Measurements from ENCODE around the gene JAKMIP2. TPM values are rescaled to one million over a fixed set of nuclear protein-coding genes. Genes with fewer than 3 reads are reported as not detected.

JAKMIP2 gene
- total and polyA plus RNA-seq, 10 donors = 0.09 to 2.4 (median 1.5) TPM

DNA sequence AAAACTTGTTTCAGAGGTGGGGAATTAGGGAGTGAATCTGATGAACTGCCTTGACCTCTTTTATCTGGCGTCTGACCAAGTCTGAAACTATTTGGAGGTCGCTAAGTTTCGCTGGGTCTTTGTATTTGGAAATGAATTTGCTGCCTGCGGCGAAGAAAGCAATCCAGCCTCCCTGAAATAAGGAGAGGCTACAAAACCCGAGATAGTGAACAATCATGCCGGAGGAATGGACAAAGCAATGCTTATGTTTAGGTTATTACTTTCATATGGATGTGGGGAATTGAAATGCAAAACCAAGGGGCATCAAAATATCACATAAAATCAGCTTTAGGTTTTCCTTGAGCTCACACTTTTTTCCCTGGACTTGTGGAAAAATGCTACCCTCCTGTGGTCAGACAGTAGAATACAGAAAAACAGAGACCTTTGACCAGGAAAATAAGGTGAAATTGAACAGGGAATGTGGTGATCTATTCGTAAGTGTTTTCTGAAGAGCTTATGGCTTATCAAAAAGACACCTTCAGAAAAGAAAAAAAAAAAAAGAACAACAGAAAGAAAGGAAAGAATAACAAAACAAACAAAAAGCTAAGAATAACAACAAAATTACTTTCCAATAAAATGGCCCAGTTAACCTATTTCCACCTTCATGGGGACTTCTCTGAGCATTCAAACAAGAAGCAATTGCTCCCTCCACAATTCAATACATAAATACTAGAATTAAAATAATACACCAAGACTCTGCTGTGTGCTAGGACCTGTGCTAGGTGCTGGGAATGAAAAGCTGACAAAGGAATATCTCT, 204.1 kb downstream of the JAKMIP2 start:
- DNase-seq = no peak
- no peak overlapping the region for H3K27ac ChIP-seq
- peaks cover 0 to 10% (median 0%) of the 10 kb centered on the region in 7 donors for H3K27me3 ChIP-seq (replicated peaks in 1 of 7)
- H3K36me3 ChIP-seq = no peaks in the 10 kb centered on the region
- peak overlapping the region in 1 of 8 donors; percentile 11 for H3K4me3 ChIP-seq
- H3K4me1 ChIP-seq = no peaks in the 10 kb centered on the region
- peaks cover 0 to 18% (median 14%) of the 10 kb centered on the region in 8 donors for H3K9me3 ChIP-seq
- intact Hi-C loops (cut with DNase I; ENCODE audit: low total_unique reads) = loop anchor here (10.0 kb wide), 1 partner anchor 354 kb away; no protein-coding TSS in a partner anchor
- WGBS, 5 donors = 46 to 60% (median 51%) methylated on average over 8 of the region's 8 CpGs
- TF ChIP-seq, protein P1, sequence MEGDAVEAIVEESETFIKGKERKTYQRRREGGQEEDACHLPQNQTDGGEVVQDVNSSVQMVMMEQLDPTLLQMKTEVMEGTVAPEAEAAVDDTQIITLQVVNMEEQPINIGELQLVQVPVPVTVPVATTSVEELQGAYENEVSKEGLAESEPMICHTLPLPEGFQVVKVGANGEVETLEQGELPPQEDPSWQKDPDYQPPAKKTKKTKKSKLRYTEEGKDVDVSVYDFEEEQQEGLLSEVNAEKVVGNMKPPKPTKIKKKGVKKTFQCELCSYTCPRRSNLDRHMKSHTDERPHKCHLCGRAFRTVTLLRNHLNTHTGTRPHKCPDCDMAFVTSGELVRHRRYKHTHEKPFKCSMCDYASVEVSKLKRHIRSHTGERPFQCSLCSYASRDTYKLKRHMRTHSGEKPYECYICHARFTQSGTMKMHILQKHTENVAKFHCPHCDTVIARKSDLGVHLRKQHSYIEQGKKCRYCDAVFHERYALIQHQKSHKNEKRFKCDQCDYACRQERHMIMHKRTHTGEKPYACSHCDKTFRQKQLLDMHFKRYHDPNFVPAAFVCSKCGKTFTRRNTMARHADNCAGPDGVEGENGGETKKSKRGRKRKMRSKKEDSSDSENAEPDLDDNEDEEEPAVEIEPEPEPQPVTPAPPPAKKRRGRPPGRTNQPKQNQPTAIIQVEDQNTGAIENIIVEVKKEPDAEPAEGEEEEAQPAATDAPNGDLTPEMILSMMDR (IDR thresholded peaks at IDR 0.05 in 8 of 11, conservative IDR thresholded peaks at IDR 0.05 in 3 of 11) = peak in 6 of 11 experiments; percentile 23 to 55 (median 34)
- TF ChIP-seq POLR2A (IDR thresholded peaks at IDR 0.05) (no peak), POLR2AphosphoS5 (IDR thresholded peaks at IDR 0.05) (no peak)

DNA sequence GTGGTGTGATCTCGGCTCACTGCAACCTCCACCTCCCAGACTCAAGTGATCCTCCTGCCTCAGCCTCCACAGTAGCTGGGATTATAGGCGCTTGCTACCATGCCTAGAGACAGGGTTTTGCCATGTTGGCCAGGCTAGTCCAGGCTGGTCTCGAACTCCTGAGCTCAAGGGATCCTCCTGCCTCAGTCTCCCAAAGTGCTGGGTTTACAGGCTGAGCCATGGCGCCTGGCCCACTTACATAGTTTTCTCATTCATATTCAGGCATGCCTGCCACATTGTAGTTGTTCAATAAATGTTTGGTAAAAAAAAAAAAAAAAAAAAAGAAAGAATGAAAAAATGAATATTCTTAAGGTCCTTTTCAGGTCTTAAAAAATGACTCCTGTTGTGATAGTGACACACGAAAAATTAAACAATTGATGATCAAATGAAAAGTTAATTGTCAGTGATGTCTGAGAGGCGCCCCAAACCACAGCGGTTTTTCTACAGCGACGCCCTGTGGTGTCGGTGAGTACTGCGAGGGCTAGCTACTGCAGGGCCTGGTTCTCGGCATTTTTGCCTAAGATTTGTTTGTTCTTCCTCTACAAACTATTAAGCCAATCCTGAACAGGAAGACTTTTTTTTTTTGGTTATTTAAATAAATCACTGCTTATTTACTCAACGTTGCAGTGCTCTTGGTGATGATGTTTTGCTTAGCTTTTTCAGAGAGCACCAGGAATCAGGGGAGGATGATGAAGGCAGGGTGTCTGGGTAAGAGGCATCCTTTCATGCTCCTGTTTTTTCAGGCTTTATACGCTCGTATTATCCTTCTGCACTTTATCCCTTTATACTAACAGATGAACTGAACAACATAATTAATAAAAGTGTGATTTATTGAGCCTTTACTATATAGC, 205.6 kb downstream of the JAKMIP2 start:
- Histone ChIP-seq H3K27ac (no peak overlapping the region), H3K9me3 (peaks cover 0 to 18% (median 14%) of the 10 kb centered on the region in 8 donors), H3K27me3 (replicated peaks in 1 of 7) (peaks cover 0 to 10% (median 0%) of the 10 kb centered on the region in 7 donors), H3K4me3 (no peak overlapping the region), H3K4me1 (no peaks in the 10 kb centered on the region), H3K36me3 (no peaks in the 10 kb centered on the region)
- DNase-seq = no peak
- 45 to 48% (median 47%) methylated on average over 15 of the region's 15 CpGs for WGBS, 5 donors
- no peak for TF ChIP-seq POLR2A (IDR thresholded peaks at IDR 0.05)
- TF ChIP-seq, protein P1 (IDR thresholded peaks at IDR 0.05 in 8 of 11, conservative IDR thresholded peaks at IDR 0.05 in 3 of 11) = peak in 10 of 11 experiments; percentile 32 to 79 (median 66)
- intact Hi-C loops (cut with DNase I; ENCODE audit: low total_unique reads) = loop anchor here (10.0 kb wide), 1 partner anchor 352 kb away; no protein-coding TSS in a partner anchor

DNA sequence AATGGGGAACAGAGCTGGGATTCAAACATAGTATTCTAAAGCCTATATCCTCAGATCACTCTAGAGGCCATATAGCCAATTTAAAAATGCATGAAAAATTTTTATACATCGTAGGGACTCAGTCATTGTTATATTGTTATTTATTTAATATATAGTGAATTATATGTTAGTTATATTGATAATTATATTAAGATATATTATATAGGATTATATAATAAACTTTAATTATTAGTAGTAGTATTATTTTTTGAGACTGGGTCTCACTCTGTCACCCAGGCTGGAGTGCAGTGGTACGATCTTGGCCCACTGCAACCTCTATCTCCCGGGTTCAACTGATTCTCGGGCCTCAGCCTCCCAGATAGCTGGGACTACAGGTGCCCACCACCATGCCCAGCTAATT, 206.9 kb downstream of the JAKMIP2 start:
- no peak overlapping the region for H3K27ac ChIP-seq
- no peak for DNase-seq
- no peak overlapping the region for H3K4me3 ChIP-seq
- no peaks in the 10 kb centered on the region for H3K4me1 ChIP-seq
- H3K36me3 ChIP-seq = no peaks in the 10 kb centered on the region
- WGBS, 5 donors = 93 to 97% (median 94%) methylated on average over 4 of the region's 4 CpGs
- intact Hi-C loops (cut with DNase I; ENCODE audit: low total_unique reads) = loop anchor here (10.0 kb wide), 1 partner anchor 351 kb away; no protein-coding TSS in a partner anchor
- H3K27me3 ChIP-seq (replicated peaks in 1 of 7) = peaks cover 0 to 10% (median 0%) of the 10 kb centered on the region in 7 donors
- H3K9me3 ChIP-seq = peaks cover 0 to 10% (median 7%) of the 10 kb centered on the region in 8 donors
- TF ChIP-seq POLR2A (IDR thresholded peaks at IDR 0.05) = no peak

DNA sequence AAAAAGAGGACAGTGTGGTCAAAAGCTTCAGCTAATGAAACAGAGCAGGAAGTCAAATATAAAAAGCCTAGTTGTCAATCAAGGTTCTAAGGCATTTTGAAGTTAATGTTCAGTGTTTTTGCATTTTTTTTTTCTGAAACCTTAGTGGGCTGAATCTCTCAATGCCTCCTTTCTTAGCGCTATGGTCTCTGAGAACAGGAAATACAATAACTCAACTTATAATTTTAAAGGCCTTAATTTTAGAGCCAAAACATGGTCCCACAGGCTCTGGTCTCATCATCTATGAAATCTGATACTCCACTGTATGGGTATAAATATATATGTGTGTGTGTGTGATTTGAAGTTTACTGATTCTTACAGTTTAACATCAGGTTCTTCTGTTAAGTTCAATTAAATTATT, 209.3 kb downstream of the JAKMIP2 start:
- no peak overlapping the region for H3K27ac ChIP-seq
- no peaks in the 10 kb centered on the region for H3K4me1 ChIP-seq
- H3K9me3 ChIP-seq = no peaks in the 10 kb centered on the region
- no peaks in the 10 kb centered on the region for H3K36me3 ChIP-seq
- H3K4me3 ChIP-seq = no peak overlapping the region
- WGBS, 5 donors = 71 to 91% (median 88%) methylated on average over 1 of the region's 1 CpG
- DNase-seq = no peak
- TF ChIP-seq, protein P1 (IDR thresholded peaks at IDR 0.05 in 8 of 11, conservative IDR thresholded peaks at IDR 0.05 in 3 of 11) = no peak
- TF ChIP-seq POLR2A (IDR thresholded peaks at IDR 0.05) = no peak
- TF ChIP-seq POLR2AphosphoS5 (IDR thresholded peaks at IDR 0.05) = no peak
- intact Hi-C loops (cut with DNase I; ENCODE audit: low total_unique reads) = loop anchor here (10.0 kb wide), 1 partner anchor 348 kb away; no protein-coding TSS in a partner anchor
- peaks cover 0 to 9% (median 0%) of the 10 kb centered on the region in 7 donors for H3K27me3 ChIP-seq (replicated peaks in 1 of 7)

Data from spleen (tissue), 11 donors.